HEK293 (cell line): ENCODE measurements around the gene RMC1.
A peak's percentile ranks its signal among the peaks of the same experiment; 100 is the strongest.

Experiments used
- CTCF ChIA-PET: fragments of 350-600 bp; formaldehyde crosslinking; extraction: SDS; loops from one replicate; lab custom pipeline; 2021; ENCODE audit warnings: antibody characterized with exemption; lab: Yijun Ruan, JAX
- POLR2A ChIA-PET: fragments of 300-600 bp; formaldehyde crosslinking; extraction: SDS; loops from one replicate; lab custom pipeline; 2020; ENCODE audit warnings: antibody characterized with exemption, inconsistent platforms; lab: Yijun Ruan, JAX
- H3K27ac ChIP-seq: fragments of 200-500 bp; sonication (Bioruptor generic); 2 replicates; pipeline ENCODE4 v1.5.1; 2014; ENCODE audit warnings: low read depth, low read length, control low read depth, inconsistent platforms; ENCODE audit errors: extremely low read depth
- H3K36me3 ChIP-seq, 2 experiments: fragments of 200-500 bp in 1 of 2; sonication (Bioruptor generic) in 1 of 2; 1 replicate in 1 of 2; 2 replicates in 1 of 2; pipeline ENCODE4 v1.5.1; 2014 to 2017; ENCODE audit warnings: inconsistent platforms in 2 of 2, low read length in 2 of 2; ENCODE audit not compliant: control insufficient read depth in 2 of 2, insufficient read depth in 1 of 2
- H3K4me1 ChIP-seq: fragments of 200-500 bp; sonication (Bioruptor generic); 2 replicates; pipeline ENCODE4 v1.5.1; 2014; ENCODE audit warnings: mild to moderate bottlenecking, low read length, inconsistent platforms; ENCODE audit not compliant: control insufficient read depth, insufficient read depth
- H3K4me3 ChIP-seq: 2 replicates; pipeline ENCODE4 v1.5.1; 2011; ENCODE audit warnings: low read depth, mild to moderate bottlenecking, control low read depth, low read length, moderate library complexity
- H3K9me3 ChIP-seq: fragments of 200-500 bp; sonication (Bioruptor generic); 2 replicates; pipeline ENCODE4 v1.5.1; 2014; ENCODE audit warnings: low read depth, low read length, inconsistent platforms; ENCODE audit not compliant: control insufficient read depth, insufficient read depth
- BCL11A ChIP-seq: fragments of 450-650 bp; formaldehyde crosslinking; IDR thresholded peaks from 2 replicates; pipeline ENCODE4 v1.5.1; 2016; ENCODE audit warnings: low read depth, missing biosample characterization, missing genetic modification characterization
- CTCF ChIP-seq: fragments of 450-650 bp; formaldehyde crosslinking; IDR thresholded peaks from 2 replicates; pipeline ENCODE4 v1.5.1; 2016; ENCODE audit warnings: missing biosample characterization, missing genetic modification characterization
- GLIS1 ChIP-seq: fragments of 450-650 bp; formaldehyde crosslinking; IDR thresholded peaks from 2 replicates; pipeline ENCODE4 v1.5.1; 2016; ENCODE audit warnings: missing biosample characterization, missing genetic modification characterization
- KLF1 ChIP-seq: fragments of 450-650 bp; formaldehyde crosslinking; IDR thresholded peaks from 2 replicates; pipeline ENCODE4 v1.5.1; 2016; ENCODE audit warnings: missing biosample characterization, missing genetic modification characterization
- KLF16 ChIP-seq: fragments of 450-650 bp; formaldehyde crosslinking; IDR thresholded peaks from 2 replicates; pipeline ENCODE4 v1.5.1; 2017; ENCODE audit warnings: missing biosample characterization, missing genetic modification characterization
- MZF1 ChIP-seq: fragments of 450-650 bp; formaldehyde crosslinking; IDR thresholded peaks from 2 replicates; pipeline ENCODE4 v1.5.1; 2017; ENCODE audit warnings: missing biosample characterization, missing genetic modification characterization, borderline replicate concordance
- PRDM1 ChIP-seq: fragments of 450-650 bp; formaldehyde crosslinking; IDR thresholded peaks from 2 replicates; pipeline ENCODE4; 2016; ENCODE audit warnings: missing biosample characterization, missing genetic modification characterization
- SCRT2 ChIP-seq: fragments of 450-650 bp; formaldehyde crosslinking; IDR thresholded peaks from 2 replicates; pipeline ENCODE4 v1.5.1; 2016; ENCODE audit warnings: missing biosample characterization, missing genetic modification characterization
- ZFHX2 ChIP-seq: fragments of 450-650 bp; formaldehyde crosslinking; conservative IDR thresholded peaks from 2 replicates; pipeline ENCODE4 v1.5.1; 2016; ENCODE audit warnings: missing biosample characterization, missing genetic modification characterization
- ZFP69B ChIP-seq: fragments of 450-650 bp; formaldehyde crosslinking; IDR thresholded peaks from 2 replicates; pipeline ENCODE4 v1.5.1; 2016; ENCODE audit warnings: missing biosample characterization, missing genetic modification characterization
- ZNF140 ChIP-seq: fragments of 450-650 bp; formaldehyde crosslinking; IDR thresholded peaks from 2 replicates; pipeline ENCODE4 v1.5.1; 2016; ENCODE audit warnings: missing biosample characterization, missing genetic modification characterization
- ZNF529 ChIP-seq: fragments of 450-650 bp; formaldehyde crosslinking; IDR thresholded peaks from 2 replicates; pipeline ENCODE4 v1.5.1; 2017; ENCODE audit warnings: missing genetic modification characterization, missing biosample characterization; ENCODE audit not compliant: insufficient replicate concordance
- ZNF596 ChIP-seq: fragments of 450-650 bp; IDR thresholded peaks from 2 replicates; pipeline ENCODE4 v1.5.0; 2018; ENCODE audit warnings: missing biosample characterization, mild to moderate bottlenecking, missing genetic modification characterization, moderate library complexity
- ZNF707 ChIP-seq: fragments of 450-650 bp; formaldehyde crosslinking; IDR thresholded peaks from 2 replicates; pipeline ENCODE4 v1.5.1; 2016; ENCODE audit warnings: missing biosample characterization, missing genetic modification characterization
- ZNF777 ChIP-seq: fragments of 450-650 bp; formaldehyde crosslinking; IDR thresholded peaks from 2 replicates; pipeline ENCODE4 v1.5.1; 2017; ENCODE audit warnings: missing biosample characterization, missing genetic modification characterization, borderline replicate concordance
- ZSCAN4 ChIP-seq: fragments of 450-650 bp; formaldehyde crosslinking; IDR thresholded peaks from 2 replicates; pipeline ENCODE4 v1.5.1; 2017; ENCODE audit warnings: missing biosample characterization, missing genetic modification characterization
- TF ChIP-seq, protein P1 (sequence below): fragments of 450-650 bp; formaldehyde crosslinking; IDR thresholded peaks from 2 replicates; pipeline ENCODE4 v1.5.1; 2016; ENCODE audit warnings: missing biosample characterization, missing genetic modification characterization

RMC1 gene

GRCh38 chr18:23573626-23574431 lies 70.5 kb downstream of the RMC1 start (continued):
- TF ChIP-seq SCRT2 (tag by site-specific recombination), result no peak
- no peak for TF ChIP-seq ZNF140 (tag by site-specific recombination)
- TF ChIP-seq ZFP69B (tag by site-specific recombination), result no peak
- TF ChIP-seq KLF1 (tag by site-specific recombination), result no peak
- TF ChIP-seq ZNF529 (tag by site-specific recombination), result no peak
- TF ChIP-seq CTCF (tag by site-specific recombination), result no peak
- no peak for TF ChIP-seq BCL11A (tag by site-specific recombination)
- no peak for TF ChIP-seq ZNF596
- TF ChIP-seq GLIS1 (tag by site-specific recombination), result no peak

GRCh38 chr18:23574611-23575308 lies 71.4 kb downstream of the RMC1 start:
- TF ChIP-seq, protein P1, sequence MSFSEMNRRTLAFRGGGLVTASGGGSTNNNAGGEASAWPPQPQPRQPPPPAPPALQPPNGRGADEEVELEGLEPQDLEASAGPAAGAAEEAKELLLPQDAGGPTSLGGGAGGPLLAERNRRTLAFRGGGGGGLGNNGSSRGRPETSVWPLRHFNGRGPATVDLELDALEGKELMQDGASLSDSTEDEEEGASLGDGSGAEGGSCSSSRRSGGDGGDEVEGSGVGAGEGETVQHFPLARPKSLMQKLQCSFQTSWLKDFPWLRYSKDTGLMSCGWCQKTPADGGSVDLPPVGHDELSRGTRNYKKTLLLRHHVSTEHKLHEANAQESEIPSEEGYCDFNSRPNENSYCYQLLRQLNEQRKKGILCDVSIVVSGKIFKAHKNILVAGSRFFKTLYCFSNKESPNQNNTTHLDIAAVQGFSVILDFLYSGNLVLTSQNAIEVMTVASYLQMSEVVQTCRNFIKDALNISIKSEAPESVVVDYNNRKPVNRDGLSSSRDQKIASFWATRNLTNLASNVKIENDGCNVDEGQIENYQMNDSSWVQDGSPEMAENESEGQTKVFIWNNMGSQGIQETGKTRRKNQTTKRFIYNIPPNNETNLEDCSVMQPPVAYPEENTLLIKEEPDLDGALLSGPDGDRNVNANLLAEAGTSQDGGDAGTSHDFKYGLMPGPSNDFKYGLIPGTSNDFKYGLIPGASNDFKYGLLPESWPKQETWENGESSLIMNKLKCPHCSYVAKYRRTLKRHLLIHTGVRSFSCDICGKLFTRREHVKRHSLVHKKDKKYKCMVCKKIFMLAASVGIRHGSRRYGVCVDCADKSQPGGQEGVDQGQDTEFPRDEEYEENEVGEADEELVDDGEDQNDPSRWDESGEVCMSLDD, result no peak
- 0 out of 2 replicates have a peak, but pooled peaks have one; percentile 2 for TF ChIP-seq PRDM1
- TF ChIP-seq ZNF777 (tag by site-specific recombination), result no peak
- TF ChIP-seq ZSCAN4 (tag by site-specific recombination), result no peak
- TF ChIP-seq MZF1 (tag by site-specific recombination), result no peak
- no peak for TF ChIP-seq KLF16 (tag by site-specific recombination)
- no peak for TF ChIP-seq ZNF707 (tag by site-specific recombination)
- TF ChIP-seq ZFHX2 (tag by site-specific recombination), result no peak
- Histone ChIP-seq H3K4me3 (no peak overlapping the region), H3K4me1 (peaks cover 6% of the 10 kb centered on the region), H3K36me3 (peaks cover 5 to 46% of the 10 kb centered on the region in 2 experiments; a peak in 2 of 3 replicates), H3K9me3 (no peaks in the 10 kb centered on the region), H3K27ac (no peak overlapping the region)
- ChIA-PET CTCF (interaction anchor here (0.6 to 1.7 kb wide), 2 partner anchors 11 to 35 kb away, joined by 3 read pairs; no protein-coding TSS in a partner anchor), POLR2A (interaction anchor here (1.2 kb wide), 1 partner anchor 10 kb away, joined by 3 read pairs; no protein-coding TSS in a partner anchor)
